Measurements from ENCODE around the gene TRPC4. TPM values are rescaled to one million over a fixed set of nuclear protein-coding genes. Genes with fewer than 3 reads are reported as not detected.

Gene TRPC4
- total RNA-seq, 1 donor from 2014 or later = 7.5 TPM

DNA sequence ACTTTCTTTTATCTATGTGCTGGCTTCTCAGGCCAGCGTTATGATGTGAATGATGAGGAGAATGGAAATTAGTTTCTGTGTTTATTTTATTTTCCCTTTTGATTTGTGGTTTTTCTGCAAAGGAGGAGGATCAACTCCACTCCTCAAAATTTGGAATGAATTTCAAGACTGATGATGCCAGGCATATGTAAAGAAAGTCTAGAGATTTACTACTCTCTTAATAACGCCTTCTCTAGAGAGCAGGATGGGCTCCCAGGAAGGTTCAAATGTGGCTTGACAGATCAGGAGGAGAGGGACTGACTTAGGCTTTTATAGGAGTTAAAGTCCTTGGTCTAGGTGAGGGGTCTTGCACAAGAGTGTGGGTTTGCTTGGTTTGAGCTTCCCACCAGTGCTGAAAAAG is 255.9 kb downstream of the TRPC4 start:
- no peaks in the 10 kb centered on the region for H3K9me3 Mint-ChIP-seq
- no peak overlapping the region for H3K4me3 Mint-ChIP-seq
- H3K4me1 Mint-ChIP-seq = peaks cover 68% of the 10 kb centered on the region
- no peak for DNase-seq (ENCODE audit: low spot score in 2 of 2, unreplicated experiment in 2 of 2)
- H3K36me3 Mint-ChIP-seq = no peaks in the 10 kb centered on the region
- peak overlapping the region; percentile 62 for H3K27ac Mint-ChIP-seq
- TF ChIP-seq, protein P1, sequence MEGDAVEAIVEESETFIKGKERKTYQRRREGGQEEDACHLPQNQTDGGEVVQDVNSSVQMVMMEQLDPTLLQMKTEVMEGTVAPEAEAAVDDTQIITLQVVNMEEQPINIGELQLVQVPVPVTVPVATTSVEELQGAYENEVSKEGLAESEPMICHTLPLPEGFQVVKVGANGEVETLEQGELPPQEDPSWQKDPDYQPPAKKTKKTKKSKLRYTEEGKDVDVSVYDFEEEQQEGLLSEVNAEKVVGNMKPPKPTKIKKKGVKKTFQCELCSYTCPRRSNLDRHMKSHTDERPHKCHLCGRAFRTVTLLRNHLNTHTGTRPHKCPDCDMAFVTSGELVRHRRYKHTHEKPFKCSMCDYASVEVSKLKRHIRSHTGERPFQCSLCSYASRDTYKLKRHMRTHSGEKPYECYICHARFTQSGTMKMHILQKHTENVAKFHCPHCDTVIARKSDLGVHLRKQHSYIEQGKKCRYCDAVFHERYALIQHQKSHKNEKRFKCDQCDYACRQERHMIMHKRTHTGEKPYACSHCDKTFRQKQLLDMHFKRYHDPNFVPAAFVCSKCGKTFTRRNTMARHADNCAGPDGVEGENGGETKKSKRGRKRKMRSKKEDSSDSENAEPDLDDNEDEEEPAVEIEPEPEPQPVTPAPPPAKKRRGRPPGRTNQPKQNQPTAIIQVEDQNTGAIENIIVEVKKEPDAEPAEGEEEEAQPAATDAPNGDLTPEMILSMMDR (IDR thresholded peaks at IDR 0.05; ENCODE audit: unreplicated experiment) = no peak
- no peaks in the 10 kb centered on the region for H3K27me3 Mint-ChIP-seq (ENCODE audit: low read depth)

- DNase-seq (ENCODE audit: low spot score in 2 of 2, unreplicated experiment in 2 of 2) = no peak
- no peaks in the 10 kb centered on the region for H3K27me3 Mint-ChIP-seq (ENCODE audit: low read depth)
- no peaks in the 10 kb centered on the region for H3K36me3 Mint-ChIP-seq
- H3K4me3 Mint-ChIP-seq = no peak overlapping the region
- TF ChIP-seq, protein P1 (IDR thresholded peaks at IDR 0.05; ENCODE audit: unreplicated experiment) = no peak
- H3K27ac Mint-ChIP-seq = peak overlapping the region; percentile 62
- H3K4me1 Mint-ChIP-seq = peaks cover 65% of the 10 kb centered on the region
- no peaks in the 10 kb centered on the region for H3K9me3 Mint-ChIP-seq
These were observed 256.3 kb downstream of the TRPC4 start for GRCh38 chr13:37613236-37613635.

- Mint-ChIP-seq H3K4me3 (no peak overlapping the region), H3K27me3 (ENCODE audit: low read depth) (no peaks in the 10 kb centered on the region), H3K9me3 (peaks cover 7% of the 10 kb centered on the region), H3K4me1 (peaks cover 43% of the 10 kb centered on the region), H3K36me3 (peaks cover 3% of the 10 kb centered on the region), H3K27ac (peak overlapping the region; percentile 44)
- DNase-seq (ENCODE audit: low spot score in 2 of 2, unreplicated experiment in 2 of 2) = no peak
- TF ChIP-seq, protein P1 (IDR thresholded peaks at IDR 0.05; ENCODE audit: unreplicated experiment) = peak; percentile 60
These were observed 260.7 kb downstream of the TRPC4 start for GRCh38 chr13:37608750-37609339.

DNA sequence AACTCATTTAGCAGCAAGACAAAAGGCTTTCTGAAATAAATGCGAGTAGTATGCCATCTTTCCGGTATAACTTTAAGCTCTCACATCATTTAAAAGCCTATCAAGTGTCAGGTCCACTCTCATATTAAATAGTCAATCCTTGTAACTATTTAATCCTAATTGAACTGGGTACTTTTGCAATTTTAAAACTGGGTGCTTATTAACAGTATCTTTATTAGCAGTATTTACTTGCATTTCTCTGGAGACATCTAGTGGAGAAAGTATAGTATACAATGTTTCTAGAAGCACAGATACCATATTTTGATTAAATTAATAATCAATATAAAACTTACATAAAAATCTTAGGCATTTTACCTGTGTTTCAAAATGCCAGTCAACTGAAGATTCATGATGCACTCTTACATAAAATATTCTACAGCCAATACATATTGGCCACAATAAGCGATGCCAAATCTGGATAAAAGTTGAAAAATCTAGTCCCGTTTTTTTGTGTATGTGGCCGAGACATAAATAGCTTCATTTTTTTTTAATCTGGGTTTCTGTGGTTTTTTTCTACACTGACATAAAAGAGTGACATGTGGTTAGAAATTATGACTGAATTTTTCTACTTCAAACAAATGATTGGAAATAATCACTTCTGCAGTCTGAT is 266.7 kb downstream of the TRPC4 start:
- Mint-ChIP-seq H3K4me1 (peaks cover 53% of the 10 kb centered on the region), H3K27ac (no peak overlapping the region)
- no peak for DNase-seq (ENCODE audit: low spot score in 2 of 2, unreplicated experiment in 2 of 2)

GRCh38 chr13:37601648-37602440 is 267.7 kb downstream of the TRPC4 start:
- H3K27ac Mint-ChIP-seq = peak overlapping the region; percentile 64
- H3K4me1 Mint-ChIP-seq = peaks cover 62% of the 10 kb centered on the region
- DNase-seq (ENCODE audit: low spot score in 2 of 2, unreplicated experiment in 2 of 2) = no peak
- peaks cover 3% of the 10 kb centered on the region for H3K36me3 Mint-ChIP-seq
- no peak overlapping the region for H3K4me3 Mint-ChIP-seq
- peaks cover 5% of the 10 kb centered on the region for H3K9me3 Mint-ChIP-seq
- TF ChIP-seq, protein P1 (IDR thresholded peaks at IDR 0.05; ENCODE audit: unreplicated experiment) = no peak
- no peaks in the 10 kb centered on the region for H3K27me3 Mint-ChIP-seq (ENCODE audit: low read depth)

More for the DNA sequence above, 266.7 kb downstream of the TRPC4 start:
- peaks cover 7% of the 10 kb centered on the region for H3K9me3 Mint-ChIP-seq
- no peaks in the 10 kb centered on the region for H3K27me3 Mint-ChIP-seq (ENCODE audit: low read depth)
- TF ChIP-seq, protein P1 (IDR thresholded peaks at IDR 0.05; ENCODE audit: unreplicated experiment) = peak; percentile 57
- no peak overlapping the region for H3K4me3 Mint-ChIP-seq
- H3K36me3 Mint-ChIP-seq = peaks cover 3% of the 10 kb centered on the region
